22Rv1 (cell line): Measurements from ENCODE around the gene SLC10A1.

ENCODE experiments used
- ZFX ChIP-seq: fragments of 450-650 bp; IDR thresholded peaks from 2 replicates; pipeline ENCODE4 v1.6.1; 2017; ENCODE audit warnings: antibody characterized with exemption, borderline replicate concordance
- TF ChIP-seq, protein P1 (sequence below): fragments of 450-650 bp; IDR thresholded peaks from 2 replicates; pipeline ENCODE4 v1.5.1; 2017; ENCODE audit warnings: mild to moderate bottlenecking

DNA sequence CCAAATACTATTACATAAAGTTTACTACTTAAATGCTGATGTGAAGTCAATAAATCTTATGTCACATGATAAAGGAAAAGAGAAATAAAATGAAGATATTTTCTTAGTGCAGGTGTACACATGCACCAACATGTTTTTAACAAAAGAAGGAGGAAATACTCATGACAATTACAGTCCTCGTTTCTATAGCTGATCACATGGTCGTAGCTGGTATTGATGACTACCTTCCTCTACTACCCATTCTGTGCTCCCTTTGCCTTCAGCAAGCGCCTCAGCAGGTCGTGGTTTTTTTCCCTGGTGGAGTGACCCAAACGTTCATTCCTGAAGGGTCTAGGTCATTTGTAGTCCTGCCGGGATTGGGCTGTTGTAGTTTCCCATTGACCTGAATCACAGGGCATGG is 25.4 kb upstream of the SLC10A1 start:
- TF ChIP-seq, protein P1, sequence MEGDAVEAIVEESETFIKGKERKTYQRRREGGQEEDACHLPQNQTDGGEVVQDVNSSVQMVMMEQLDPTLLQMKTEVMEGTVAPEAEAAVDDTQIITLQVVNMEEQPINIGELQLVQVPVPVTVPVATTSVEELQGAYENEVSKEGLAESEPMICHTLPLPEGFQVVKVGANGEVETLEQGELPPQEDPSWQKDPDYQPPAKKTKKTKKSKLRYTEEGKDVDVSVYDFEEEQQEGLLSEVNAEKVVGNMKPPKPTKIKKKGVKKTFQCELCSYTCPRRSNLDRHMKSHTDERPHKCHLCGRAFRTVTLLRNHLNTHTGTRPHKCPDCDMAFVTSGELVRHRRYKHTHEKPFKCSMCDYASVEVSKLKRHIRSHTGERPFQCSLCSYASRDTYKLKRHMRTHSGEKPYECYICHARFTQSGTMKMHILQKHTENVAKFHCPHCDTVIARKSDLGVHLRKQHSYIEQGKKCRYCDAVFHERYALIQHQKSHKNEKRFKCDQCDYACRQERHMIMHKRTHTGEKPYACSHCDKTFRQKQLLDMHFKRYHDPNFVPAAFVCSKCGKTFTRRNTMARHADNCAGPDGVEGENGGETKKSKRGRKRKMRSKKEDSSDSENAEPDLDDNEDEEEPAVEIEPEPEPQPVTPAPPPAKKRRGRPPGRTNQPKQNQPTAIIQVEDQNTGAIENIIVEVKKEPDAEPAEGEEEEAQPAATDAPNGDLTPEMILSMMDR = no peak
- no peak for TF ChIP-seq ZFX
